Omental fat pad (tissue), 4 donors: ENCODE measurements around the gene ATP5PD. TPM values are rescaled to one million over a fixed set of nuclear protein-coding genes. Genes with fewer than 3 reads are reported as not detected.
A peak's percentile ranks its signal among the peaks of the same experiment; 100 is the strongest.

ENCODE experiments used
- ATAC-seq: fragments of 150-250 bp; one replicate; pipeline ENCODE4 v1.9.1; 2016; ENCODE audit warnings: mild to moderate bottlenecking, moderate library complexity; ENCODE audit not compliant: low FRiP score
- DNase-seq: peaks from one replicate; pipeline ENCODE4 v3.0.0-alpha.2; 2019; ENCODE audit warnings: low spot score
- CTCF ChIP-seq, 3 donors: fragments of 450-650 bp; IDR thresholded peaks; one replicate each; pipeline ENCODE4 v1.5.1; 2016 to 2017; ENCODE audit warnings: antibody characterized with exemption in 3 of 3, mild to moderate bottlenecking in 3 of 3, moderate library complexity in 2 of 3
- total RNA-seq, 4 donors: library from RNA; depleted of rRNA; stranded (reverse); fragments of >200 nt; gene quantifications; one replicate each; pipeline ENCODE4 v1.1.0, GENCODE V29; 2016

Gene ATP5PD
- total RNA-seq, 4 donors from 2014 or later: 159 to 394 (median 233) TPM

DNA sequence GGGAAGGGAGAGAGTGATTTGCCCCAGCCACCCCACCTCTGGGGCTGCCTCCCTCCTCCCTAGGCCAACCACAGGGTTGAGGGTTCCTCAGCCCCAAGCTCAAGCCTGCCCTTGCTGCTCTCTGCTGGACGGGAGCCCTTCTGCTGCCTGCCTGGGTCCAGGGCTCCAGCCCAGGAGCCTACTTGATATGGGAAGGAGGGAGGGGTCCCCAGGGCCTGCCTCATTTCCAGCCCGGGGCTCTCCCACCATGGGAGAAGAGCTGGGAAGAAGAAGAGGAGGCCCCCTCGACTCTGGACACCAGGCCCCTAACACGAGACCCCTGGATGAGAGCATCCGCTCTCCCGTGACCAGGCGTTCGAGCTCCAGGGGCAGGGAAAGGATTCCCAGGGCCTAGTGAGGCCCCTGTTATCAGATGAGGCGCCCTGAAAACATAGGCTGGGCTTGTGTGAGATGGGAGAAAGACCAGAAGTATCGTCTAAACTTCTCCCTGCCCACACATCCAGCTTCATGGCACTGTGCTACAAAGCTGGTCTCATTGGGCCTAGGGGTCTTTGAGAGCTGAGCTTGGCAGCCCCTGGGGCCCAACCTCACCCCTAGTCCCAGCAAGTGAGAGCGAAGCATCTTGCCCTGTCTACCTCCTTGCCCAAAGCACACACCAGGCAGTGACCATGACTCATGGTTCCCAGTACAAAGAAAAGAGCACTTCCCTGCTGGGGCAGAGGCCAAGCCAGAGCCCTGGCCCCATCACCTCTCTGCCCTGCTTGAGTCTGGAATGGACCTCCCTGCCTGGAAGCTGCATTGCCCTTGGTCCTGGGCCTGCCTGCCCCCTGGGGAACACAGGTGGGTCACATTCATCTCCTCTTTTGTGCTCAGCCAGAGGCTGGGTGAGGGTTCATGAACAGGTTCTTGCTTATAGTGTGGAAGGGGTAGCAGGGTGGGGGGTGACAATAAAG lies 42.0 kb upstream of the ATP5PD start:
- peak; percentile 61 for ATAC-seq

GRCh38 chr17:75087558-75088453 lies 41.0 kb upstream of the ATP5PD start, which contains the start of gene SLC16A5:
Gene SLC16A5, plus strand, starts transcription at chr17:75087954. Its CDS starts 5,683 bp downstream, at chr17:75093637.
- ATAC-seq: peak; percentile 87
- TF ChIP-seq CTCF (IDR thresholded peaks at IDR 0.05): no peak
- no peak for DNase-seq

More for the DNA sequence above, 42.0 kb upstream of the ATP5PD start:
- DNase-seq: no peak
- no peak for TF ChIP-seq CTCF (IDR thresholded peaks at IDR 0.05)

GRCh38 chr17:75087182-75087557 lies 40.4 kb upstream of the ATP5PD start:
- ATAC-seq: no peak
- TF ChIP-seq CTCF (IDR thresholded peaks at IDR 0.05): no peak
- DNase-seq: no peak

DNA sequence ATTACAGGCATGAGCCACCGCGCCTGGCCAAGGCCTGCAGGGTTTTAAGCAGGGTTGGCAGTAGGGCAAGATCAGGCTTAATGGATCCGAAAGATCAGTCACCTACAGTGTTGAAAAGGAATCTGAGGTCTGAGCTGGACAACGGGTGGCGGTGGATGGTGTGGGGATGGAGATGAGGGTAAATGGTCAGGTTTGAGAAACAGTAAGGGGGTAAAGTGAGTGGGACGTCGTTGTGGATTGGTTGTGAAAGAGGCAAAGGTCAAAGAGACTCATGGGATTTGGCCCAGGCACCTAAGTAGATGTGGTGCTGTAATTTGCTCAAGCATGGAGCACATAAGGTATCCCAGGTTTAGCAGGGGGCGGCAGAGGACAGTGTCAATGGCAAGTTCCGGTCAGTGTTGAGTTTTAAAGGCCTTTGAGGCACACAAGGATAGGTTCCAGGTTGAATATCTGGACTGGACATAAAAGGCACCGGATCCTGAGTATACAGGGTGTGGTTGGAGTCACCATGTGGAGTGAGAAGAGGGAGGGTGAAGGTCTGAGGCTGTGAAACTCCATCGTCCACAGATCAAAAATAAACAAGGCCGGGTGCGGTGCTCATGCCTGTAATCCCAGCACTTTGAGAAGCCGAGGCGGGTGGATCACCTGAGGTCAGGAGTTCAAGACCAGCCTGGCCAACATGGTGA lies 39.9 kb upstream of the ATP5PD start:
- no peak for TF ChIP-seq CTCF (IDR thresholded peaks at IDR 0.05)
- ATAC-seq: no peak
- no peak for DNase-seq

DNA sequence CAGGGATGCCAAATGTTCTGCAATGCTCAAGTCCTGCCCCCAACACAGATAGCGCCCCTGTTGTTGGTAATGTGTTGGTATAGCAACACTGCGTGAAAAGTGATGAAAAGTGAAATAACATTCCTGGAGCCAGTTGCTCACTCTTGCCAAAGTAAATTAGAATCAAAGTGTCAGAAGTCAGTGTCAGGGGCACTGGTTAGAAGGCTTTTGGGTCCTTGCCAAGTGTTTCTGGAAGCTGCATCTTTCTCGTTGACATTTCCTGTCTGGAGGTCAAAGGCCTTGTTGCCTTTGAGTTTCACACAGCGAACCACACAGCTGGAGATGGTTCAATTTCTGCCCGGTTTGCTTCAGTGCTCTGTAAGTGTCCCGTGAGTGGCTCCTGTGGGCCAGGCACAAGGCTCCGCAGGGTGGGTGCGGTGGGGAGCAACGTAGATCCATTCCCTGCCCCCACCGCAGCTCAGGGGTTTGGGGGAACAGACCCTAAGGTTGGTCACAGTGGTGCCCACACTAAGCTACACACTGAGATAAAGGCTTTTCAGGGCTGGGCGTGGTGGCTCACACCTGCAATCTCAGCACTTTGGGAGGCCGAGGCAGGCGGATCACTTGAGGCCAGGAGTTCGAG lies 37.4 kb upstream of the ATP5PD start:
- DNase-seq: no peak
- ATAC-seq: no peak
- TF ChIP-seq CTCF (IDR thresholded peaks at IDR 0.05): no peak

DNA sequence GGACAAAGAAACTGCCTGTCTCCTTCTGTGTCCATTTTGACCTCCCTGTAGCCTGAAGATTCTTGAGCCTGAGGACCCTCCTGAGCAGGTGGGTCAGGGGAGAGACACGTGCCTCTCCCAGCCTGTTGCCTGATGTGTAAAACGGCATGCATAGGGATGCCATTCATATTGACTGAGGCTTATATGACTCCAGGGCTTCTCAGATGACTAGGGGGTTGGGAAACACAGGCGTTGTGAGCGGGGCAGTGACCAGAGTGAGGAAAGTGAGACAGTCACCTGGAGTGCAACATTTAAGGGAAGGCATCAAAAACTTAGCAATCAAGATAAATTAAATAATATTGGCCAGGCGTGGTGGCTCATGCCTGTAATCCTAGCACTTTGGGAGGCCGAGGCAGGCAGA lies 35.9 kb upstream of the ATP5PD start:
- no peak for DNase-seq
- TF ChIP-seq CTCF (IDR thresholded peaks at IDR 0.05): no peak
- no peak for ATAC-seq
